Heart left ventricle (tissue), 13 donors: ENCODE data around the gene SND1.

ENCODE experiments used
- CTCF ChIP-seq, 12 donors: fragments of 200-600 bp; sonication (generic) in 4 of 12; IDR thresholded peaks; one replicate each; pipeline versions ENCODE4 v1.5.0 to v1.8.0; 2018 to 2022; ENCODE audit warnings: antibody characterized with exemption in 12 of 12, mild to moderate bottlenecking in 5 of 12
- POLR2A ChIP-seq, 2 donors: fragments of 450-650 bp; IDR thresholded peaks; one replicate each; pipeline ENCODE4 v1.6.1; 2017; ENCODE audit warnings: antibody characterized with exemption in 2 of 2, mild to moderate bottlenecking in 2 of 2, moderate library complexity in 2 of 2
- donor health status: ischemic (EF 13 %, LVEDD 7.1; RV severe dilation, severe dysfunction).
- donor health status: DM: no; HTN: yes; CAD: no.
- donor health status: DM: no; HTN: no; CAD: no.
- donor health status: ischemic (EF 25% LVEDD 6.9; RV normal size, moderate dysfunction).
- donor health status: ischemic (EF 25% LVEDD 5.7; RV mildly dilated, moderate dysfunction).
- donor health status: ischemic (EF 35%, LVEDD 5.7; RV mildly dilated, moderate dysfunction).
- donor health status: nonischemic (EF 11% LVEDD 7.7; RV severe dilation, severe dysfunction).
- donor health status: DM: yes; HTN: yes; CAD: no.
- donor health status: PGD.
- donor health status: ischemic (EF 29% LVEDD 5.4; RV normal size, mild dysfunction).
- donor health status: nonischemic (EF 23%, LVEDD 6.1; RV moderate dilation, normal function).

DNA sequence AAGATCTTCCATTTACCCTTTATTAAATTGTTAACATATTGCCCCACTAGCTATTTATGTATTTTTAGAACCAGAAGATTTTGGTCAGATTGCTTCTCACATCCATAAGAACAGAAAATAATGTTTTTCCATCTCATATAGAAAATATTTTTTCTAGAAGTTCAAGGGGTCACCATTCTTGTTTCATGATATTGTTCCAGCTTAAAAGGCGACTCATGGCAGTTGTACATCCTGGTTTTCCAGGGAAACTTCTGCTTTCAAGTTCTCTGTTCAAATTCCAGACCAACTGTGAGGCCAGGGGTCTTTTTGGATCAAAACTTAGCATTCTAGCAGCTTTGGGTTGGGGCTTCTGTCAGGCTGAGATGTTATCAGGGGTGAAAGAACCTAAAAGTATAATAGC is 294.9 kb downstream of the SND1 start:
- no peak for TF ChIP-seq POLR2A (IDR thresholded peaks at IDR 0.05)
- no peak for TF ChIP-seq CTCF (IDR thresholded peaks at IDR 0.05)
